ENCODE results near the gene ADD3. TPM values are rescaled to one million over a fixed set of nuclear protein-coding genes. Genes with fewer than 3 reads are reported as not detected.

Gene ADD3
- total and polyA plus RNA-seq, 2 experiments from 2014 or later: 83.2 to 216 TPM

GRCh38 chr10:109988212-109988596 lies 19.6 kb upstream of the ADD3 start:
- no peak for DNase-seq (ENCODE audit: low spot score)
- Histone ChIP-seq H3K36me3 (replicated peaks; ENCODE audit: insufficient read depth, low read depth) (no peaks in the 10 kb centered on the region), H3K4me3 (no peak overlapping the region), H3K4me2 (no peak overlapping the region), H3K4me1 (ENCODE audit: insufficient read depth) (peaks cover 17% of the 10 kb centered on the region), H3K9me2 (replicated peaks; ENCODE audit: insufficient read depth) (no peaks in the 10 kb centered on the region), H3K79me2 (no peaks in the 10 kb centered on the region), H2AFZ (no peak overlapping the region), H3K27me3 (no peaks in the 10 kb centered on the region), H4K20me1 (ENCODE audit: insufficient read depth, poor library complexity, severe bottlenecking) (no peaks in the 10 kb centered on the region), H3K27ac (peak overlapping the region; percentile 27), H3K9me3 (ENCODE audit: low read depth) (no peaks in the 10 kb centered on the region)
- 97% methylated on average over 1 of the region's 1 CpG for WGBS (ENCODE audit: low lambda C conversion rate, missing lambda C conversion rate)
- TF ChIP-seq EZH2 (IDR thresholded peaks at IDR 0.05; ENCODE audit: borderline replicate concordance) (no peak), EZH2phosphoT487 (IDR thresholded peaks at IDR 0.05; ENCODE audit: low read depth, severe bottlenecking, unreplicated experiment) (no peak)
- TF ChIP-seq, protein P1, sequence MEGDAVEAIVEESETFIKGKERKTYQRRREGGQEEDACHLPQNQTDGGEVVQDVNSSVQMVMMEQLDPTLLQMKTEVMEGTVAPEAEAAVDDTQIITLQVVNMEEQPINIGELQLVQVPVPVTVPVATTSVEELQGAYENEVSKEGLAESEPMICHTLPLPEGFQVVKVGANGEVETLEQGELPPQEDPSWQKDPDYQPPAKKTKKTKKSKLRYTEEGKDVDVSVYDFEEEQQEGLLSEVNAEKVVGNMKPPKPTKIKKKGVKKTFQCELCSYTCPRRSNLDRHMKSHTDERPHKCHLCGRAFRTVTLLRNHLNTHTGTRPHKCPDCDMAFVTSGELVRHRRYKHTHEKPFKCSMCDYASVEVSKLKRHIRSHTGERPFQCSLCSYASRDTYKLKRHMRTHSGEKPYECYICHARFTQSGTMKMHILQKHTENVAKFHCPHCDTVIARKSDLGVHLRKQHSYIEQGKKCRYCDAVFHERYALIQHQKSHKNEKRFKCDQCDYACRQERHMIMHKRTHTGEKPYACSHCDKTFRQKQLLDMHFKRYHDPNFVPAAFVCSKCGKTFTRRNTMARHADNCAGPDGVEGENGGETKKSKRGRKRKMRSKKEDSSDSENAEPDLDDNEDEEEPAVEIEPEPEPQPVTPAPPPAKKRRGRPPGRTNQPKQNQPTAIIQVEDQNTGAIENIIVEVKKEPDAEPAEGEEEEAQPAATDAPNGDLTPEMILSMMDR (IDR thresholded peaks at IDR 0.05; ENCODE audit: poor library complexity): no peak

DNA sequence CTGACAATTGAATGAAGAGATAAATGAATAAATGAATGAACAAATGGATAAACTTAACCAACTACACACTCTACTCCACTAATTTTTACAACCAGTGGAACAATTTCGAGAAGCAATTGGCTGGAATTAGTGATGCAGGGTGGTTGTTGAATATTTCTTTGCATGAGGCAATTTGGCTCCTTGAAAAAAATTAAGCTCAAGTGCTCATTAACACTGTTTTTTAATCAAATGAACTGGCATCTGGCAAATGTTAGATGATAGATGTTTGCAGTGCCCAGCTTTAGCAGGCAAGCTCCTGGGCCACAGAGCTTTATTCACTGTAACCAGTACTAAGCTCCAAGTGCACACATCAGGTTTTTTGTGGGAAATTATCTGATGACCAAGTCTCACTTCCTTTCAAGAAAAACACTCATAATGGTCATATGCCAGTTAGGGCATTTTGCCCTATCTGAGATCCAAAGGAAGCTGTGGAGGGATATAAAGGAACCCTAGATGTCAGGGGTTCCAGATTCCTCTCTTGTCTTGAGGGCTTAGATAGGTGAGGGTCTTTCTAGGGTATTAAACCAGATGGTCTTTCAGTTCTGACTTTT lies 16.4 kb upstream of the ADD3 start:
- Histone ChIP-seq H3K4me3 (no peak overlapping the region), H3K9me2 (replicated peaks; ENCODE audit: insufficient read depth) (no peaks in the 10 kb centered on the region), H3K4me2 (no peak overlapping the region), H3K79me2 (no peaks in the 10 kb centered on the region), H3K27me3 (no peaks in the 10 kb centered on the region), H2AFZ (no peak overlapping the region), H4K20me1 (ENCODE audit: insufficient read depth, poor library complexity, severe bottlenecking) (no peaks in the 10 kb centered on the region), H3K9me3 (ENCODE audit: low read depth) (no peaks in the 10 kb centered on the region), H3K36me3 (replicated peaks; ENCODE audit: insufficient read depth, low read depth) (no peaks in the 10 kb centered on the region), H3K27ac (peak overlapping the region; percentile 93), H3K4me1 (ENCODE audit: insufficient read depth) (peaks cover 31% of the 10 kb centered on the region)
- no peak for DNase-seq (ENCODE audit: low spot score)
- TF ChIP-seq, protein P1 (IDR thresholded peaks at IDR 0.05; ENCODE audit: poor library complexity): no peak
- TF ChIP-seq EZH2phosphoT487 (IDR thresholded peaks at IDR 0.05; ENCODE audit: low read depth, severe bottlenecking, unreplicated experiment) (no peak), EZH2 (IDR thresholded peaks at IDR 0.05; ENCODE audit: borderline replicate concordance) (no peak)
- WGBS (ENCODE audit: low lambda C conversion rate, missing lambda C conversion rate): 94% methylated on average over 1 of the region's 1 CpG

DNA sequence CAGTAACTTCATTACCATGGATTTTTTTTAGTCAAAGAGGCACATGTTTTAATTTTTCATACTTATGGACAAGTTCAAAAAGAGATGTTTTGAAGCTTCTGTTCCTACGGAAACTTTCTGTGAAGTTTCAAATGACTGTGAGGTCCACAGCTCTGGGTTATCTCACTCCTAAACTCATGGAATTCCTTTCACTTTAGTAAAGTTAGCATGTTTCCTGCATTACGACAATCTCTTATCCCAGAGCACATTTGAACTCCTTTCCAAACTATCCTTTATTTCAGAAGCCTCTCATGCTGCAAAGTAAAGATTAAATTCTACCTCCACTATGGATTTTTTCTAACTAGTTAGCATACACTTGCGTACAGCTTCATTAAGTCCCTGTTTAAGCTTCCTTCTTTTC lies 15.3 kb upstream of the ADD3 start:
- 34% methylated on average over 3 of the region's 3 CpGs for WGBS (ENCODE audit: low lambda C conversion rate, missing lambda C conversion rate)
- Histone ChIP-seq H3K79me2 (no peaks in the 10 kb centered on the region), H3K36me3 (replicated peaks; ENCODE audit: insufficient read depth, low read depth) (no peaks in the 10 kb centered on the region), H3K9me2 (replicated peaks; ENCODE audit: insufficient read depth) (no peaks in the 10 kb centered on the region), H3K27me3 (no peaks in the 10 kb centered on the region), H3K9me3 (ENCODE audit: low read depth) (no peaks in the 10 kb centered on the region), H3K27ac (peak overlapping the region; percentile 93), H3K4me2 (peak overlapping the region; percentile 65), H4K20me1 (ENCODE audit: insufficient read depth, poor library complexity, severe bottlenecking) (no peaks in the 10 kb centered on the region), H3K4me3 (no peak overlapping the region), H3K4me1 (ENCODE audit: insufficient read depth) (peaks cover 38% of the 10 kb centered on the region), H2AFZ (no peak overlapping the region)
- TF ChIP-seq EZH2 (IDR thresholded peaks at IDR 0.05; ENCODE audit: borderline replicate concordance) (no peak), EZH2phosphoT487 (IDR thresholded peaks at IDR 0.05; ENCODE audit: low read depth, severe bottlenecking, unreplicated experiment) (no peak)
- TF ChIP-seq, protein P1 (IDR thresholded peaks at IDR 0.05; ENCODE audit: poor library complexity): no peak
- peak; percentile 36 for DNase-seq (ENCODE audit: low spot score)

All from hepatocyte (in vitro differentiated cells).